Measurements from ENCODE around the gene NHERF1.

- no peak for TF ChIP-seq POLR2A (IDR thresholded peaks at IDR 0.05; ENCODE audit: low read depth, low read length)
- no peak for TF ChIP-seq TAF1 (IDR thresholded peaks at IDR 0.05; ENCODE audit: borderline replicate concordance, low read depth, low read length)
Measured at GRCh38 chr17:74773414-74773813, 25.0 kb downstream of the NHERF1 start.

Data from GM12892 (cell line).